Endothelial cell of umbilical vein (primary cell): ENCODE measurements around the gene RPS19. TPM values are rescaled to one million over a fixed set of nuclear protein-coding genes. Genes with fewer than 3 reads are reported as not detected.

Experiments
- BruUV-seq: library from RNA; stranded (reverse); fragments of 400-500 nt; replicated peaks from 2 replicates; lab custom pipeline; 2021; lab: Mats Ljungman, UMichigan
- CTCF ChIA-PET: fragments of 300-600, 350-600 bp; sonication (Branson Sonifier 250); formaldehyde crosslinking; loops from one replicate; lab custom pipeline; 2021; ENCODE audit warnings: antibody characterized with exemption, inconsistent platforms; lab: Charles Lee
- POLR2A ChIA-PET: fragments of 300-600, 350-600 bp; sonication (Branson Sonifier 250); formaldehyde crosslinking; loops from one replicate; lab custom pipeline; 2021; ENCODE audit warnings: antibody characterized with exemption, inconsistent platforms; lab: Charles Lee
- DNase-seq: peaks from one replicate; pipeline ENCODE4 v3.0.0-alpha.2; 2011; ENCODE audit warnings: low read depth, low spot score
- FAIRE-seq: peaks from 2 replicates; lab custom pipeline; 2011; peaks lifted over from hg19 to GRCh38; lab: Jason Lieb, UNC
- H2AFZ ChIP-seq: 2 replicates; pipeline ENCODE4 v1.6.0; 2012; ENCODE audit warnings: low read depth, low read length, control low read depth, inconsistent platforms
- H3K27ac ChIP-seq: 2 replicates; pipeline ENCODE4 v1.5.1; 2011; ENCODE audit warnings: low read depth, mild to moderate bottlenecking, control low read depth, low read length, moderate library complexity; ENCODE audit not compliant: insufficient read depth
- H3K27me3 ChIP-seq, 2 experiments: 2 replicates each; pipeline versions ENCODE4 v1.6.0 to v1.6.1; 2011; ENCODE audit warnings: low read length in 2 of 2, mixed read lengths in 1 of 2; ENCODE audit not compliant: control insufficient read depth in 2 of 2, insufficient read depth in 2 of 2
- H3K36me3 ChIP-seq, 2 experiments: 2 replicates in 1 of 2; 3 replicates in 1 of 2; pipeline ENCODE4 v1.5.1; 2011; ENCODE audit warnings: low read length in 2 of 2, mild to moderate bottlenecking in 1 of 2, moderate library complexity in 1 of 2; ENCODE audit not compliant: control insufficient read depth in 2 of 2, insufficient read depth in 2 of 2; ENCODE audit errors: extremely low read depth in 1 of 2
- H3K4me1 ChIP-seq: 3 replicates; pipeline ENCODE4 v1.5.1; 2011; ENCODE audit warnings: mild to moderate bottlenecking, low read length; ENCODE audit not compliant: control insufficient read depth, insufficient read depth; ENCODE audit errors: extremely low read depth
- H3K4me2 ChIP-seq: 2 replicates; pipeline ENCODE4 v1.6.1; 2011; ENCODE audit warnings: low read length, control low read depth, mixed read lengths; ENCODE audit not compliant: insufficient read depth
- H3K4me3 ChIP-seq, 3 experiments: fragments of 200-600 bp in 1 of 3; sonication (generic), shearing (Covaris generic) in 1 of 3; replicated peaks in 1 of 3; 2 replicates each; pipeline ENCODE4 v1.5.1; 2011 to 2016; ENCODE audit warnings: control low read depth in 3 of 3, low read length in 3 of 3, mild to moderate bottlenecking in 2 of 3, inconsistent platforms in 1 of 3, low read depth in 1 of 3, moderate library complexity in 1 of 3; ENCODE audit not compliant: insufficient read depth in 1 of 3
- H3K79me2 ChIP-seq: 2 replicates; pipeline ENCODE4 v1.6.0; 2012; ENCODE audit warnings: low read length, inconsistent platforms; ENCODE audit not compliant: control insufficient read depth, insufficient read depth
- H3K9ac ChIP-seq: replicated peaks from 2 replicates; pipeline ENCODE3; 2011; ENCODE audit warnings: low read length, control low read depth; ENCODE audit not compliant: insufficient read depth; ENCODE audit errors: extremely low read depth
- H3K9me1 ChIP-seq: replicated peaks from 3 replicates; pipeline ENCODE4 v1.6.0; 2011; ENCODE audit warnings: mild to moderate bottlenecking, low read length; ENCODE audit not compliant: control insufficient read depth, insufficient read depth; ENCODE audit errors: extremely low read depth
- H3K9me3 ChIP-seq: replicated peaks from 2 replicates; pipeline ENCODE4 v1.5.1; 2012; ENCODE audit warnings: low read length, inconsistent platforms; ENCODE audit not compliant: control insufficient read depth, insufficient read depth
- H4K20me1 ChIP-seq: replicated peaks from 2 replicates; pipeline ENCODE3; 2011; ENCODE audit warnings: mild to moderate bottlenecking, low read length; ENCODE audit not compliant: control insufficient read depth, insufficient read depth; ENCODE audit errors: extremely low read depth
- CTCF ChIP-seq, 2 donors: IDR thresholded peaks; 1 replicate in 1 of 2; 2 replicates in 1 of 2; pipeline ENCODE4 v1.5.1; 2011; ENCODE audit warnings: low read length in 2 of 2, mild to moderate bottlenecking in 2 of 2, moderate library complexity in 2 of 2, control low read depth in 1 of 2, inconsistent platforms in 1 of 2, low read depth in 1 of 2; ENCODE audit not compliant: insufficient read depth in 1 of 2; ENCODE audit errors: extremely low read depth in 1 of 2
- EZH2 ChIP-seq: IDR thresholded peaks from 2 replicates; pipeline ENCODE4 v1.6.1; 2012; ENCODE audit warnings: borderline replicate concordance, low read depth, mild to moderate bottlenecking, moderate library complexity, low read length, inconsistent platforms; ENCODE audit not compliant: severe bottlenecking
- FOS ChIP-seq: IDR thresholded peaks from 2 replicates; pipeline ENCODE4 v1.6.1; 2011; ENCODE audit warnings: mild to moderate bottlenecking, low read length, moderate library complexity, borderline replicate concordance; ENCODE audit not compliant: insufficient read depth
- GATA2 ChIP-seq: IDR thresholded peaks from 2 replicates; pipeline ENCODE4 v1.7.0; 2011; ENCODE audit warnings: low read depth, mild to moderate bottlenecking, moderate library complexity, mixed read lengths, low read length; ENCODE audit not compliant: insufficient read length, insufficient read depth
- JUN ChIP-seq: IDR thresholded peaks from 2 replicates; pipeline ENCODE4 v1.6.1; 2011; ENCODE audit warnings: borderline replicate concordance, low read depth; ENCODE audit not compliant: insufficient read length, insufficient read depth
- MYC ChIP-seq: IDR thresholded peaks from one replicate; pipeline ENCODE4 v1.6.1; 2011; ENCODE audit warnings: mild to moderate bottlenecking, low read depth, low read length
- POLR2A ChIP-seq: IDR thresholded peaks from 2 replicates; pipeline ENCODE4 v1.6.1; 2012; ENCODE audit warnings: low read depth, mild to moderate bottlenecking, control low read depth, low read length
- POLR2AphosphoS5 ChIP-seq: IDR thresholded peaks from 2 replicates; pipeline ENCODE4 v1.6.1; 2012; ENCODE audit warnings: low read depth, mild to moderate bottlenecking, control low read depth, low read length, moderate library complexity; ENCODE audit not compliant: insufficient read depth
- dilution Hi-C: fragments of 300-500 bp; cut with MboI; formaldehyde crosslinking; loops from one replicate; pipeline ENCODE4 v1.15.0; 2019; ENCODE audit warnings: low sequenced_read_pairs; ENCODE audit not compliant: extremely low pct_ligation_motif_present
- intact Hi-C: fragments of 100-400 bp; cut with micrococcal nuclease; formaldehyde crosslinking; loops from one replicate; pipeline ENCODE4 v1.10.0; 2022
- polyA plus RNA-seq, 4 experiments: library from polyadenylated mRNA; depleted of rRNA in 3 of 4; stranded (reverse) in 3 of 4; unstranded in 1 of 4; fragments of >200 nt; gene quantifications; 2 replicates each; pipeline versions ENCODE4 v1.2.1 to v1.2.3, GENCODE V29; 2011 to 2012; ENCODE audit warnings: missing spikeins in 1 of 4
- total RNA-seq: library from RNA; stranded (reverse); gene quantifications from 2 replicates; pipeline ENCODE4 v1.2.3, GENCODE V29; 2021

Gene RPS19
- total and polyA plus RNA-seq, 2 donors (not counting 3 experiments of a cell fraction or from before 2014, with no cell fraction given) = 2,234 to 4,353 TPM

- H3K4me3 ChIP-seq = no peak overlapping the region
- H3K9ac ChIP-seq = no peak overlapping the region
- H3K79me2 ChIP-seq = no peaks in the 10 kb centered on the region
- no peaks in the 10 kb centered on the region for H3K36me3 ChIP-seq
- no peaks in the 10 kb centered on the region for H3K4me1 ChIP-seq
- H3K9me3 ChIP-seq = no peaks in the 10 kb centered on the region
- no TSS peak for BruUV-seq
- intact Hi-C loops (no loop called here), dilution Hi-C loops (no loop called here)
- H3K27me3 ChIP-seq = peaks cover 48 to 53% of the 10 kb centered on the region in 2 experiments
- FAIRE-seq = no peak
- no peak overlapping the region for H3K27ac ChIP-seq
- TF ChIP-seq EZH2 = peak; percentile 54
- no peak for TF ChIP-seq POLR2A
- DNase-seq = no peak
- ChIA-PET CTCF (interaction anchor here (1.0 kb wide), 1 partner anchor 12 kb away, joined by 3 read pairs; no protein-coding TSS in a partner anchor), POLR2A (no interaction called here)
- H4K20me1 ChIP-seq = no peaks in the 10 kb centered on the region
- H3K4me2 ChIP-seq = no peak overlapping the region
- H2AFZ ChIP-seq = no peak overlapping the region
- no peaks in the 10 kb centered on the region for H3K9me1 ChIP-seq
Measured at GRCh38 chr19:41920882-41921576, 61.0 kb downstream of the RPS19 start.

GRCh38 chr19:41921577-41922576, 61.8 kb downstream of the RPS19 start:
- intact Hi-C loops (no loop called here), dilution Hi-C loops (no loop called here)
- no TSS peak for BruUV-seq
- Histone ChIP-seq H3K27me3 (peaks cover 46 to 49% of the 10 kb centered on the region in 2 experiments), H3K27ac (no peak overlapping the region), H3K79me2 (no peaks in the 10 kb centered on the region), H4K20me1 (no peaks in the 10 kb centered on the region), H3K4me3 (no peak overlapping the region), H3K9ac (no peak overlapping the region), H3K36me3 (no peaks in the 10 kb centered on the region), H2AFZ (no peak overlapping the region), H3K4me1 (no peaks in the 10 kb centered on the region), H3K4me2 (no peak overlapping the region), H3K9me3 (no peaks in the 10 kb centered on the region), H3K9me1 (no peaks in the 10 kb centered on the region)
- DNase-seq (no peak), FAIRE-seq (no peak)
- POLR2A ChIA-PET = no interaction called here
- CTCF ChIA-PET = interaction anchor here (1.0 kb wide), 1 partner anchor 11 kb away, joined by 3 read pairs; no protein-coding TSS in a partner anchor
- TF ChIP-seq JUN = no peak
- TF ChIP-seq POLR2AphosphoS5 = no peak
- no peak for TF ChIP-seq GATA2
- no peak for TF ChIP-seq FOS
- peak; percentile 70 for TF ChIP-seq EZH2
- no peak for TF ChIP-seq POLR2A
- no peak for TF ChIP-seq MYC
- no peak for TF ChIP-seq CTCF (IDR thresholded peaks at IDR 0.05; ENCODE audit: extremely low read depth in 1 of 2, insufficient read depth in 1 of 2, low read depth in 1 of 2, low read length in 2 of 2)
